Mesendoderm (in vitro differentiated cells): Measurements from ENCODE around the gene CYTH1.

Experiments used
- DNase-seq: peaks from one replicate; pipeline ENCODE4 v3.0.0; 2013
- H2AK5ac ChIP-seq: 2 replicates; pipeline ENCODE4 v1.6.1; 2013; ENCODE audit warnings: low read length, inconsistent platforms
- H2BK120ac ChIP-seq: 2 replicates; pipeline ENCODE4 v1.6.1; 2013; ENCODE audit warnings: low read depth, mild to moderate bottlenecking, low read length, moderate library complexity, mixed read lengths
- H2BK15ac ChIP-seq: replicated peaks from 2 replicates; pipeline ENCODE4 v1.6.1; 2013; ENCODE audit warnings: low read depth, mild to moderate bottlenecking, moderate library complexity
- H2BK5ac ChIP-seq: 2 replicates; pipeline ENCODE4 v1.6.1; 2013; ENCODE audit warnings: low read length, inconsistent platforms
- H3K18ac ChIP-seq: 2 replicates; pipeline ENCODE4 v1.6.1; 2013; ENCODE audit warnings: mild to moderate bottlenecking, low read length, mixed read lengths
- H3K23ac ChIP-seq: one replicate; pipeline ENCODE4 v1.6.1; 2013; ENCODE audit warnings: low read length
- H3K27ac ChIP-seq: 2 replicates; pipeline ENCODE4 v1.5.1; 2013; ENCODE audit warnings: low read depth, mild to moderate bottlenecking, inconsistent platforms, low read length, moderate library complexity
- H3K27me3 ChIP-seq: 2 replicates; pipeline ENCODE4 v1.6.1; 2013; ENCODE audit warnings: low read length, control low read depth, mild to moderate bottlenecking, inconsistent platforms; ENCODE audit not compliant: insufficient read depth, poor library complexity
- H3K36me3 ChIP-seq: 2 replicates; pipeline ENCODE4 v1.6.1; 2013; ENCODE audit warnings: low read length, inconsistent platforms; ENCODE audit not compliant: control insufficient read depth, insufficient read depth
- H3K4ac ChIP-seq: one replicate; pipeline ENCODE4 v1.6.1; 2013; ENCODE audit warnings: low read depth, mild to moderate bottlenecking, low read length, moderate library complexity
- H3K4me1 ChIP-seq: 2 replicates; pipeline ENCODE4 v1.6.1; 2013; ENCODE audit warnings: low read depth, low read length, inconsistent platforms; ENCODE audit not compliant: control insufficient read depth
- H3K4me2 ChIP-seq: 2 replicates; pipeline ENCODE4 v1.6.1; 2013; ENCODE audit warnings: low read length
- H3K4me3 ChIP-seq: 2 replicates; pipeline ENCODE4 v1.5.1; 2013; ENCODE audit warnings: mild to moderate bottlenecking, low read length
- H3K56ac ChIP-seq: one replicate; pipeline ENCODE4 v1.6.1; 2013; ENCODE audit warnings: low read length
- H3K79me1 ChIP-seq: 2 replicates; pipeline ENCODE4 v1.6.1; 2013; ENCODE audit warnings: low read length, inconsistent platforms
- H3K79me2 ChIP-seq: 2 replicates; pipeline ENCODE4 v1.6.1; 2013; ENCODE audit warnings: mild to moderate bottlenecking, low read length; ENCODE audit not compliant: control insufficient read depth, insufficient read depth
- H3K9ac ChIP-seq: 2 replicates; pipeline ENCODE4 v1.6.1; 2013; ENCODE audit warnings: low read length, inconsistent platforms
- H4K5ac ChIP-seq: one replicate; pipeline ENCODE4 v1.6.1; 2013; ENCODE audit warnings: low read length
- H4K8ac ChIP-seq: one replicate; pipeline ENCODE4 v1.6.1; 2013; ENCODE audit warnings: low read depth, mild to moderate bottlenecking, control low read depth, low read length, moderate library complexity
- WGBS: extraction: QIAGEN DNeasy Blood & Tissue Kit; methylation state at CpG from one replicate; pipeline ENCODE4 v1.1.7; 2013; ENCODE audit warnings: low lambda C conversion rate, missing lambda C conversion rate; ENCODE audit not compliant: insufficient coverage; ENCODE audit errors: extremely low coverage; 5-methylcytosine and 5-hydroxymethylcytosine counted together

CYTH1 gene

GRCh38 chr17:78797691-78798585 is 15.9 kb upstream of the CYTH1 start:
- H3K27me3 ChIP-seq, result no peaks in the 10 kb centered on the region
- WGBS, result 100% methylated on average over 2 of the region's 28 CpGs
- no peak overlapping the region for H3K4me2 ChIP-seq
- H3K18ac ChIP-seq, result no peak overlapping the region
- H3K4ac ChIP-seq, result no peak overlapping the region
- DNase-seq, result no peak
- no peak overlapping the region for H2BK120ac ChIP-seq
- H3K9ac ChIP-seq, result no peak overlapping the region
- no peak overlapping the region for H4K5ac ChIP-seq
- H4K8ac ChIP-seq, result no peak overlapping the region
- no peak overlapping the region for H2AK5ac ChIP-seq
- H2BK15ac ChIP-seq, result no peak overlapping the region
- no peak overlapping the region for H3K56ac ChIP-seq
- no peak overlapping the region for H3K4me3 ChIP-seq
- peaks cover 23% of the 10 kb centered on the region for H3K36me3 ChIP-seq
- peaks cover 3% of the 10 kb centered on the region for H3K79me1 ChIP-seq
- no peaks in the 10 kb centered on the region for H3K4me1 ChIP-seq
- H2BK5ac ChIP-seq, result no peak overlapping the region
- H3K79me2 ChIP-seq, result no peaks in the 10 kb centered on the region
- no peak overlapping the region for H3K27ac ChIP-seq
- no peak overlapping the region for H3K23ac ChIP-seq

- DNase-seq, result no peak
- H3K79me2 ChIP-seq, result no peaks in the 10 kb centered on the region
- no peak overlapping the region for H2BK15ac ChIP-seq
- H2BK120ac ChIP-seq, result no peak overlapping the region
- no peak overlapping the region for H3K4ac ChIP-seq
- no peak overlapping the region for H3K23ac ChIP-seq
- no peak overlapping the region for H3K27ac ChIP-seq
- no peak overlapping the region for H3K4me3 ChIP-seq
- no peak overlapping the region for H2AK5ac ChIP-seq
- no peak overlapping the region for H3K56ac ChIP-seq
- H3K18ac ChIP-seq, result no peak overlapping the region
- WGBS, result no CpG with 5 or more reads among the region's 11 CpGs
- peaks cover 3% of the 10 kb centered on the region for H3K79me1 ChIP-seq
- H4K5ac ChIP-seq, result no peak overlapping the region
- no peak overlapping the region for H3K9ac ChIP-seq
- no peaks in the 10 kb centered on the region for H3K4me1 ChIP-seq
- no peak overlapping the region for H4K8ac ChIP-seq
- H3K36me3 ChIP-seq, result peaks cover 23% of the 10 kb centered on the region
- H3K27me3 ChIP-seq, result no peaks in the 10 kb centered on the region
- H3K4me2 ChIP-seq, result no peak overlapping the region
- no peak overlapping the region for H2BK5ac ChIP-seq
Observed at GRCh38 chr17:78797213-78797612, 15.1 kb upstream of the CYTH1 start.

GRCh38 chr17:78796517-78796900 is 14.4 kb upstream of the CYTH1 start:
- Histone ChIP-seq H2AK5ac (no peak overlapping the region), H3K79me2 (no peaks in the 10 kb centered on the region), H3K56ac (no peak overlapping the region), H3K23ac (no peak overlapping the region), H4K8ac (no peak overlapping the region), H2BK15ac (no peak overlapping the region), H3K36me3 (peaks cover 23% of the 10 kb centered on the region), H3K79me1 (peaks cover 3% of the 10 kb centered on the region), H3K9ac (no peak overlapping the region), H3K27me3 (no peaks in the 10 kb centered on the region), H3K27ac (no peak overlapping the region), H3K4ac (no peak overlapping the region), H3K4me2 (no peak overlapping the region), H2BK120ac (no peak overlapping the region), H3K18ac (no peak overlapping the region), H3K4me3 (no peak overlapping the region), H3K4me1 (no peaks in the 10 kb centered on the region), H2BK5ac (no peak overlapping the region), H4K5ac (no peak overlapping the region)
- DNase-seq, result no peak
- WGBS, result no CpG with 5 or more reads among the region's 11 CpGs

- Histone ChIP-seq H4K5ac (no peak overlapping the region), H2BK5ac (no peak overlapping the region), H3K23ac (no peak overlapping the region), H3K4me1 (no peaks in the 10 kb centered on the region), H3K79me2 (no peaks in the 10 kb centered on the region), H3K36me3 (peaks cover 23% of the 10 kb centered on the region), H3K9ac (no peak overlapping the region), H2AK5ac (no peak overlapping the region), H3K4ac (no peak overlapping the region), H3K27ac (no peak overlapping the region), H3K4me2 (no peak overlapping the region), H2BK15ac (no peak overlapping the region), H4K8ac (no peak overlapping the region), H3K79me1 (peaks cover 2% of the 10 kb centered on the region), H2BK120ac (no peak overlapping the region), H3K18ac (no peak overlapping the region), H3K27me3 (no peaks in the 10 kb centered on the region), H3K56ac (no peak overlapping the region), H3K4me3 (no peak overlapping the region)
- no peak for DNase-seq
- WGBS, result no CpG with 5 or more reads among the region's 14 CpGs
Observed at GRCh38 chr17:78795861-78796516, 13.9 kb upstream of the CYTH1 start.

GRCh38 chr17:78794864-78795640 is 13.0 kb upstream of the CYTH1 start:
- Histone ChIP-seq H3K18ac (no peak overlapping the region), H3K4me3 (no peak overlapping the region), H3K4ac (no peak overlapping the region), H2BK5ac (no peak overlapping the region), H3K4me1 (no peaks in the 10 kb centered on the region), H3K9ac (no peak overlapping the region), H4K8ac (no peak overlapping the region), H3K4me2 (no peak overlapping the region), H2BK15ac (no peak overlapping the region), H3K27me3 (no peaks in the 10 kb centered on the region), H3K23ac (no peak overlapping the region), H3K79me1 (peaks cover 2% of the 10 kb centered on the region), H3K79me2 (no peaks in the 10 kb centered on the region), H3K36me3 (peaks cover 23% of the 10 kb centered on the region), H2AK5ac (no peak overlapping the region), H3K27ac (no peak overlapping the region), H4K5ac (no peak overlapping the region), H2BK120ac (no peak overlapping the region), H3K56ac (no peak overlapping the region)
- no peak for DNase-seq
- WGBS, result no CpG with 5 or more reads among the region's 22 CpGs
